HuH-7 (cell line): Measurements from ENCODE around the gene AURKAIP1.

ENCODE experiments used
- DNase-seq: peaks from one replicate; pipeline ENCODE4 v3.0.0; 2011; ENCODE audit warnings: low spot score

Gene AURKAIP1

DNA sequence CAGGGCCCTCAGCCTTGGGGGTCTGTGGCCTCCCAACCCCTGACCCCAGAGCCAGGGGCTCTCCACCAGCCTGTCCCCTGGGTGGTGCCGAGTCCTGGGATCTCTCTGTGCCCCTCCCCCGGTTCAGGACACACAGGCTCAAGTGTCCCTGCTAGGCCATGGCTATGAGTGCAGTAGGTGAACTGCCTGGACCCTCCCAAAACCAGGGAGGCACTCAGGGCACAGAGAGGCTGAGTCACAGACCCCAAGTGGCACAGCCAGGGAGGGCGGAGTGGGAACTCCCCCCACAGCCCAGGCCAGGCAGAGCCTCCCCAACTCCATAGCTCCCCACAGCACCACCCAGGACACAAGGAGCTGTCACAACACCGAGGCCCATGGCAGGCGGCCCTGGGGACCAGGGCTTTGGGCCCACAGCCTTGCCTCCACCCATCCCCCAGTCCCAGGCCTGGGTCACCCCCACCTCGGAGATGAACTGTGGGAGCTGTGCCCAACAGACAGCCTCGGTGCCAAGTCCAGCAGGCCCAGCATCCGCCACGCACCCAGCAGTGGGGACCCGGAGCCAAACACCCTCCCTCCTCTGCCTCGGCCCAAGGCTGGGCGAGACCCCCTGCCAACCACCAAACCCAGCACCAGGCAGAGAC is 29.0 kb downstream of the AURKAIP1 start:
- no peak for DNase-seq

DNA sequence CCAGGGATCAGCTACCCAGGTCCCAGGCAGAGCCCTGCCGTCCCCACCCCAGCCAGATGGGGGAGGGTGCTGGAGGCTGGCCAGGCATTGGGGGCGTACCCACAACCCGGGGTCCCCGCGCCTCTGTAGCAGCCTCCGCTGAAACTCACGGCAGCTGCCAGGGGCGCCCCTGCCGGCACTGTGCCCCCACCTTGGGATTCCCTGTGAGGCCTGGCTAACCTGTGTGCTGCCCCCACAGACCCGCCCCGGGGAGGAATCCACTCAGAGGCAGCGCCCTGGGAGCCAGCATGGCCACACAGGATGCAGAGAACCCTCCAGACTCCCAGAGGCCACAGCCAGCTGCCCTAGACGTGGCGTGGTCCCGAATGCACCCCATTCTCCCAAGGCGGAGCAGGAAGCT is 29.6 kb downstream of the AURKAIP1 start:
- no peak for DNase-seq

DNA sequence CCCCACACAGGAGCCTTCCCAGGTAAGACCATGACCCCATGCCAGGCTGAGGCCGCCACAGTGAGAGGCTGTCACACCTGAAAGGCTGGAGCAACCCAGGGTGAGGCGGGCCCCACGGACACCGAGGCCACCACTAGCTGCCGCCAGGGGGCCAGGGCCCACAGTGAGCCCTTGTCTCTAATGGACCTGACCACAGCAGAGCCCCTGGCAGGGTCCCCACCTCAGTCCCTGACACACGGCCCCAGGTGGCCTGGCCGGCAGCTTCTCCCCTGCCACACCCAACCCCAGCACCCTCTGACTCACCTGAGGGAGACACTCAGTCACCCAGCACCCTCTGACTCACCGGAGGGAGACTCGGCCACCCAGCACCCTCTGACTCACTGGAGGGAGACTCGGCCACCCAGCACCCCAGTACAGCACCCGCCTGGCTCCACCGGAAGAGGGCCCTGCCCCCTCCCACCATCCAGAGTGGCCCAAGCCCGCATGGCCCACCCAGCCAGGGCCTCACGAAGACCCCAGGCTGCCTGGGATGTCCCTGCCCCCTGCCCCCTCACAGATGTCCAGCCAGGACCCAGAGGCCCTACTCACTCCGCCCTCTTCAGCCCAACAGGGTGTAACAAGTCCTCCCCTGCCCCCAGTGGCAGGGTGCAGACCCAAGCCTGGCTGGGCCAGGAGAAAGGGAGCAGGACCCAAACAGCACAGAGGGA is 30.2 kb downstream of the AURKAIP1 start:
- DNase-seq, result peak; percentile 93

DNA sequence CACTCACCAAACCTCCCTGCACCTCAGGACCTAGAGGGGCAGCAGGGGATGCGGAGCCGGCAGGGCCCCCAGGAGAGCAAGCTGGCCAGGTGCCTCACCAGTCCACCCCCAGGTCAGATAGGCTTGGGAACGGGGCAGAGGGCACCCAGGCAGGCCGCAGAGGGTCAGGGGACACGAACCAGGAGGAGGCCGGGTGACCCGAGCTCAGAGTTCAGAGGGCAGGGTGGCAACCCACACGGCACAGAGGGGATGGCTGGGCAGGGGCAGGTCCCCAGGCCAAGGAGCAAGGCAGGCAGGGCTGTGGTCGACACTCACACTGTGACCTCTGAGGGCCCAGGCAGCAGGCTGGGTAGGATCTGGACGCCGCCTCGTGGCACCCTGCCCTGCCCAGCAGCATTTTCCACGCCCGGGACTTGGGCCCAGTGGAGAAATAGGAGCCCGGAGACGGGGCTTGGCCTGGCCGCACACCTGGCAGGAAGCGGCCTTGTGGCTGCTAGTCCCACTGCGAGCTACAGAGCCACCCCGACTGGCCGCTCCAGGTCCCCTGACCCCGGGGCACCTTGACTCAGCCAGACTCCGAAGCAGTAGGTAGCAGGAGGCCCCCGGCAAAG is 31.1 kb downstream of the AURKAIP1 start:
- DNase-seq, result no peak

DNA sequence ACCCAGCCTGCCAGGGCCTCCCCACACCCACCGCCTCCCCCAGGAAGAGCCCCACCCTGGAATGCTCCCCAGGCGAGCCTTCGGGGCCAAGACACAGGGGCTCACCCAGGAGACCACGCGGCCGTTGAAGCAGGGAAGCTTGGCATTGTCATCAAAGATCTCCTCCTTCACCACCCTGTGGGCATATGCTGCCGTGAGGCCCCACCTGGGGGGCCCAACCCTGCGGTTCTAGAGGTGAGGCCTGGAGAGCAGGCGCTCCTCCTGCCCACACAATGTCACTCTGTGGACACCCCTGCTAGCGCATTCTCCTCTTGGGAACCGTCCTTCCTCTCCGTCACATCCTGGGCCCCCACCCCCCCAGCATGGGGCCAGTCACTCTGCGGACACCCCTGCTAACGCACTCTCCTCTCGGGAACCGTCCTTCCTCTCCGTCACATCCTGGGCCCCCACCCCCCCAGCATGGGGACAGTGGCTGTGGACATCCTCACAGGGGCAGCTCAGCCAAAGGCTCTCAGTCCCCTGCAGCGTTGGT is 32.4 kb downstream of the AURKAIP1 start:
- no peak for DNase-seq

DNA sequence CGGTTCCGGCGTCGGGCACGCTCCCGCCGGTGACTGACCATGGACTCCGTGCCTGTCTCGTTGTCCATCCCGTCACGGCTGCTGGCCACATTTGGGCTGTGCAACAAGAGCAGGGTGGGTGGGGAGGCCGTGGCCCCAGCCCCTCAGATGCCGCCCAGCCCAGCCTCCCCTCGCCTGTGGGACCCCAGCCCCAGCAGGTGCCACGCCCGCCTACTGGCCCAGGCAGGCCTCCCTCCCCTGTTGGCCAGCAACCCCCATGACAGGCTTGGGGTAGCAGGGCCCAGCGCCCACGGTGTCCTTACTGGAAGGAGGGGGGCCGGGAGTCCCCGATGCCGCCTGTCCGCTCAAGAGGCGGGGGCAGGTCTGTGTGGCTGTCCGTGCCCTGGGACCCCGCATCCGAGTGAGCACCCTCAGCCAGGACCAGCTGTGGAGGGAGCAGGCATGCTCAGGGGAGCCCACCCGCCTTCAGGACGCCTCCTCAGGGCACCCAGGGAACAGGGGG is 32.9 kb downstream of the AURKAIP1 start:
- DNase-seq, result no peak

DNA sequence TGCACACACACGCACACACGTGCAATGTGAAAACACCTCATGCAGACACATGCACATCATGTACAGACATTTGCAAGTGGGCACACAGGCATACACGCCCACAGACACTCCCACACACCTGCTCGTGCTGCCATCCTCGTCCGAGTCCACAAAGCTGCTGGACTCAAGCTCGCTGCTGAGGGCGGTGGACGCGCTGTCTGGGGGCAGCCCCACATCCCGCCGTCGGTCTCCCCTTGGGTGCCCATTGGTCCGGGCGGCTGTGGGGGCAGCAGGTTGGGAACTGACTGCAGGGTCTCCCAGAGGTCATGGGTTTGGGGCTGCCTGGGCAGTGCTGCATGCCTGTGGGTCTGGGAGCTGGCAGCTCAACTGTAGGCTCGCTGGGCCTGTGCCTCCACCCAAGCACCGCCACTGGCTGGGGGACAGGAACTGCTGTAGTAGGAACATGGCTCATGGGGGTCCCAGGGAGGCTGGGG is 33.4 kb downstream of the AURKAIP1 start:
- no peak for DNase-seq

DNA sequence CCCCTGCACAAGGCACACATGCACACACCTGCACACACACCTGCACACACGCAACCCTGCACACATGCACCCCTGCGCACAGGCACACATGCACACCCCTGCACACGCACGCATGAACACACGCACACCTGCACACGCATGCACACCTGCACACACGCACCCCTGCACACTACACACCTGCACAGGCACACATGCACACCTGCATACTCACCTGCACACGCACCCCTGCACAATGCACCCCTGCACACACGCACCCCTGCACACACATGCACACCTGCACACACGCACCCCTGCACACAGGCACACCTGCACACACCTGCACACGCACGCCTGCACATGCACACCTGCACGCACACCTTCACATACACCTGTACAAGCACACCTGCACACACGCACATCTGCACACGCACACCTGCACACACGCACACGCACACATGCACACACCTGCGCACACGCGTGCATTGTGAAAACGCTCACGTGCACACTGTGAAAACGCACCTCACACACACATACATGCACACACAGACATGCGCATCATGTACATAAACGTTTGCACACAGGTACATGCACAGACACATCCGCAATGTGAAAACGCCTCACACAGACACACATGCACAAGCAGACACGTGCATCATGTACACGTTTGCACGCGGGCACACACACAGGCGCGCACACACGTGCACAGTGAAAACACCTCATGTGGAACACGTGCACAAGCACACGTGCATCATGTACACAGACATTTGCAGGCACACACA is 34.0 kb downstream of the AURKAIP1 start:
- DNase-seq, result no peak

DNA sequence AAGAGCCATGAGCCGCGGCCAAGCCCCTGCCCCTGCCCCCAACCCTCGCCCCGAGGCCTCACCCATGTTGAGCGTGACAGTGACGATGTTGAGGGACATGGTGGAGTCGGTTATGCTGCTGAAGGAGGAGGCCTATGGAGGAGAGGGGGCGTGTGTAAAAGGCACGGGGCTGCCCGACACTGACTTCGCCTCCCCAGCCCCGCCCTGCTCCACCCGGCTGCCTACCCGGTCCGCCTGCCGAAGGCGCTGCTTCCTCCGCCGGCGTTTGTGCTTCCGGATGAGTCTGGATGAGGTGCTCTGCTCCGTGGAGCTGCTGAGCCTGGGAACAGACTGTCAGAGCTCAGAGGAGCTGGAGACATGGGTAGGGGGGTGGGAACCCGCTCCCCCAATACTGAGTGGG is 34.8 kb downstream of the AURKAIP1 start:
- DNase-seq, result no peak

DNA sequence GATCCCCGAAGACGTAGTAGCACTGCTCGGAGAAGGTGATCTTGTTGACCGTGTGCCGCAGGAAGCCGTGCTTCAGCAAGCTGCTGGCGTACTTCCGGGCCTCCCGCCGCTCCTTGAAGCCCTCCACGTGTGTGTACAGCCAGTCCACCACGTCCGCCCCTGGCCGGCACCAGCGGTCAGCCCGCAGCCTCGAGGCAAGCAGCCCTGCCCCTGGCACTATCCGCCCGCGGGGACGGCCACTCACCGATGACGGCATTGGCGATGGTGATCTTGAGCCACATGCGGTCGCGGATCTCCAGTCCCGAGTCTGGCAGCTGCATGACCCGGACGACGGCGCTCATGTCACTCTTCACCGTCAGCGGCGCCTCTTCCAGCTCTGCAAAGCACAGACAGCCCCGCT is 36.7 kb downstream of the AURKAIP1 start:
- DNase-seq, result no peak

DNA sequence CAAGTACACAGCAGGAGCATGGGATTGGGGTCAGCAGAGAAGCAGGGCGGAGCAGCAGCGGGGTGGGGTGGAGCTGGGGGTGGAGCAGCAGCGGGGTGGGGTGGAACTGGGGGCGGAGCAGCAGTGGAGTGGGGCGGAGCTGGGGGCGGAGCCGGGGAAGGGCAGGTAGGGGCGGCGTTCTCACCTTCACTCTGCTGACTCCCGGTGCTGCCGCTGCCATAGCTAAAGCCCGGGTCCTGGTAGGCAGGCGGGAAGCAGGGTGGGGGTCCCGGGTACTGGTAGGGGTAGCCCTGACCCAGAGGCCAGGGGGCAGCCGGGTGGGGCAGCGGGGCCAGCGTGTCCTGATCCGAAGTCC is 37.2 kb downstream of the AURKAIP1 start:
- DNase-seq, result no peak

DNA sequence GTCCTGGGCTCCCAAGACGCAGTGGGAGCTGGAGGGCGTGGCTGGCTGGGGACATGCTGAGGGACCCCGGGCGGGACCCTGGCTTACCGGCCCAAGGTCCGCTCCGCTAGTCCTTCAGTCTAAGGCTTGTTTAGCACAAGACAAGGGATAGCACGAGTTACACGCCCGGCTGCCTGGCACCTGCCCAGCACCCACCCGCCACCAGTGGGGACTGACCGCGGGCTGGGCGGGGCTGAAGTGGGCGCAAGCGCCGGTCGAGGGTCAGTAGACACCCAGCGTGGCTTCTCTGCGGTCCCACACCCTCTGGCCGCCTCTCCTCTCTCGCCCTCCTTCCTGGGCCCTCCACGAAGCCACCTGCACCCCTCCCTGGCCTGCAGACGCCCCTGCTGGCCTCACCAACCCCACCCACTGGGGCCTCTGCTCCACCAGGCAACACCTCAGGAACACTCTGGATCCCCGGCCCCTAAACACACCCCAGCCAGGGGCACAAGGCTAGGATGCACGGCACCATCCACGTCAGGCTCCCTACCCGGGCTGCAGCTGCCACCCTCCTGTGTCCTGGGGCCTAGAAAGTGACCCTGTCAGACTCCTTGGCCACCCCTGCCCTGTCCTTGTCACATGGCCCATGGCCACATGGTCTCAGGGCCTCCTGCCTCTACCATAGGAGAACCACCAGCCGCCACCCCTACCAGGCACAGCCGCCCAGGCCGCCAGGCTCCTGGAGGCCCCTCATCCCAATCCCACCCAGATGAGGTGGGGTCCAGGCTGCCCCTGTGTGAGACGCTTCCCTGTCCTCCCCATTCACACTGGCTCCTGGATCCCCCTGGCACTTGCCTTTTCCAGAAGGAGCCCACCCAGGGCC is 37.8 kb downstream of the AURKAIP1 start:
- DNase-seq, result no peak

DNA sequence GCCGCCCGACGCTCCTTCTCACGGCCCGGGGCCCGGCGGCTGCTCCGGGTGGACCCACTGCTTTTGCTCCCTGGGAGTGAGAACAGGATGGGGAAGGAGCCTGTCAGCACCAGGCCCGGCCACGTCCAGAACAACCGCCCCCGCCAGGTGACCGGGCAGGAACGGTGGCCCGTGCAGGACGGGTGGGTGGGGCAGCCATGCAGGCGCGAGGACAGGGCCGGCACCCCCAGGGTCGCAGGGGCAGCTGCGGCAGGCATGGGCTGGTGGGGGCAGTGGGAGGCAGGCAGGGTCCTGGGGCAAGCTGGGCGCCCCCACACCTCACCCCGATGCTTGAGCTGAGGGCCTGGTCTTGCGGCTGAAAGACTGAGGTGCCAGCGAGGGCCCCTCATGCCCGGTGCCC is 38.6 kb downstream of the AURKAIP1 start:
- DNase-seq, result no peak

DNA sequence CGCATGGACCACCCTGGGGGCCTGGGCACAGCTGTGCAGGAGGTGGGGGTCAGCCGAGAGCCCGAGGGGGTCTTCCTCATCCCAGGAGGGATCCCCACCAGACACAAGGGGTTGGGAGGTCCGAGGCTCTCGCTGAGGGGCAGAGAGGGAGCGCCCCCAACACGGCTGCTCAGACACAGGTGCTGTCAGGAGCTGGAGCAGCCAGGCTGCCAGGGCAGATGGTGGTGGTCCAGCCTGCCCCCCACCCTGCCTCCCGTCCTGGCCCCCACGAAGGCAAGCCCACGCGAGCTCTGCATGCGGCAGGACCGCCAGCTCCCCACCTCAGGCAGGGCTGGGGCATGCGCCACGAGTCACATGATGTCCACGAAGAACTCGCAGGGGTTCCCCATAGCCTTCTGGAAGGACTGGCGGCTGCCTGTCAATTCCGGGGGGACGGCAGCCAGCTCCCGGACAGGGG is 39.2 kb downstream of the AURKAIP1 start:
- DNase-seq, result no peak

DNA sequence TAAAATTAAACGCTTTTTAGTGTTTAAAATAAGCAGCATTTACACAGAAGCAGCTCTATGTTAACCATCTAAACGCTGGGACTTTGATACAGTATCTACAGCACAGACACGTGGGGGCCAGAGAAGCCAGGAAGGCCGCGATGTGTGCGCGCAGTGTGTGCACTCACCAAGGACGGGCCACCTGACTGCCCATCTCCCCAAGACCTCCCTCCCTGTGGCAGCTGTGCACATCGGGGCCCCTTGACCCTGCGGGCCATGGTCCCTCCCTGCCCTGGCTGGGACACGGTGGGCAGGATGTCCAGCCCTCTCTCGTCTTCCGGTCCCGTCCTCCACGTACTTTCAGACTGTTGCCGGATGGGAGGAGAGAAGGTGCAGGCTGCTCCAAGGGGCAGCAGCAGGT is 39.7 kb downstream of the AURKAIP1 start:
- no peak for DNase-seq

DNA sequence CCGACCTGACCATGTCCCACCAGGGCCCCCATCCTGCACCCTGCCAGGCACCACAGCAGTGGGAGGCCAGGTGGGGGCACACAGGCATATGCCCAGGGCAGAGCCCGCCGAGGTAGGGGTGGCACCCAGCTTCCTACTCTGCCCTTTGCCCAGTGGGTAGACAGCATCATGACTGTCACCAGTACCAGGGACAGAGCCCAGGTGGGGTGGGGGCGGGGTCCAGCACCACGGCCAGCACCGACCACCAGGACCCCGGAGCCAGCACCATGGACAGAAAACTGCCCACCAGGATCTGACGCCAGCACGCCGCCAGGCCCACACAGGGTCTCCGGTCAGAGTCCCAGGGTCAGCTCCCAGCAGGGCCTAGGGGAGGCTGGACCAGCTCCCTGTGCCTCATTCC is 40.2 kb downstream of the AURKAIP1 start:
- no peak for DNase-seq

DNA sequence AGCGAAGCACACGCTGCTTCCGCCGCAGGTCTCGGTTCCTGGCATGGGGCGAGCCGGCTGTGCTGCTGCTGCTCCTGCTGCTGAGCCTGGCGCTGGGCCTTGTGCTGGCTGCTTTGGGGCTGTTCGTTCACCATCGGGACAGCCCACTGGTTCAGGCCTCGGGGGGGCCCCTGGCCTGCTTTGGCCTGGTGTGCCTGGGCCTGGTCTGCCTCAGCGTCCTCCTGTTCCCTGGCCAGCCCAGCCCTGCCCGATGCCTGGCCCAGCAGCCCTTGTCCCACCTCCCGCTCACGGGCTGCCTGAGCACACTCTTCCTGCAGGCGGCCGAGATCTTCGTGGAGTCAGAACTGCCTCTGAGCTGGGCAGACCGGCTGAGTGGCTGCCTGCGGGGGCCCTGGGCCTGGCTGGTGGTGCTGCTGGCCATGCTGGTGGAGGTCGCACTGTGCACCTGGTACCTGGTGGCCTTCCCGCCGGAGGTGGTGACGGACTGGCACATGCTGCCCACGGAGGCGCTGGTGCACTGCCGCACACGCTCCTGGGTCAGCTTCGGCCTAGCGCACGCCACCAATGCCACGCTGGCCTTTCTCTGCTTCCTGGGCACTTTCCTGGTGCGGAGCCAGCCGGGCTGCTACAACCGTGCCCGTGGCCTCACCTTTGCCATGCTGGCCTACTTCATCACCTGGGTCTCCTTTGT is 41.3 kb downstream of the AURKAIP1 start:
- no peak for DNase-seq

DNA sequence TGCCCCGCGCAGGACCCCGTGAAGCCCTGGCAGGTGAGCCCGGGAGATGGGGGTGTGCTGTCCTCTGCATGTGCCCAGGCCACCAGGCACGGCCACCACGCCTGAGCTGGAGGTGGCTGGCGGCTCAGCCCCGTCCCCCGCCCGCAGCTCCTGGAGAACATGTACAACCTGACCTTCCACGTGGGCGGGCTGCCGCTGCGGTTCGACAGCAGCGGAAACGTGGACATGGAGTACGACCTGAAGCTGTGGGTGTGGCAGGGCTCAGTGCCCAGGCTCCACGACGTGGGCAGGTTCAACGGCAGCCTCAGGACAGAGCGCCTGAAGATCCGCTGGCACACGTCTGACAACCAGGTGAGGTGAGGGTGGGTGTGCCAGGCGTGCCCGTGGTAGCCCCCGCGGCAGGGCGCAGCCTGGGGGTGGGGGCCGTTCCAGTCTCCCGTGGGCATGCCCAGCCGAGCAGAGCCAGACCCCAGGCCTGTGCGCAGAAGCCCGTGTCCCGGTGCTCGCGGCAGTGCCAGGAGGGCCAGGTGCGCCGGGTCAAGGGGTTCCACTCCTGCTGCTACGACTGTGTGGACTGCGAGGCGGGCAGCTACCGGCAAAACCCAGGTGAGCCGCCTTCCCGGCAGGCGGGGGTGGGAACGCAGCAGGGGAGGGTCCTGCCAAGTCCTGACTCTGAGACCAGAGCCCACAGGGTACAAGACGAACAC is 42.1 kb downstream of the AURKAIP1 start:
- DNase-seq, result no peak

DNA sequence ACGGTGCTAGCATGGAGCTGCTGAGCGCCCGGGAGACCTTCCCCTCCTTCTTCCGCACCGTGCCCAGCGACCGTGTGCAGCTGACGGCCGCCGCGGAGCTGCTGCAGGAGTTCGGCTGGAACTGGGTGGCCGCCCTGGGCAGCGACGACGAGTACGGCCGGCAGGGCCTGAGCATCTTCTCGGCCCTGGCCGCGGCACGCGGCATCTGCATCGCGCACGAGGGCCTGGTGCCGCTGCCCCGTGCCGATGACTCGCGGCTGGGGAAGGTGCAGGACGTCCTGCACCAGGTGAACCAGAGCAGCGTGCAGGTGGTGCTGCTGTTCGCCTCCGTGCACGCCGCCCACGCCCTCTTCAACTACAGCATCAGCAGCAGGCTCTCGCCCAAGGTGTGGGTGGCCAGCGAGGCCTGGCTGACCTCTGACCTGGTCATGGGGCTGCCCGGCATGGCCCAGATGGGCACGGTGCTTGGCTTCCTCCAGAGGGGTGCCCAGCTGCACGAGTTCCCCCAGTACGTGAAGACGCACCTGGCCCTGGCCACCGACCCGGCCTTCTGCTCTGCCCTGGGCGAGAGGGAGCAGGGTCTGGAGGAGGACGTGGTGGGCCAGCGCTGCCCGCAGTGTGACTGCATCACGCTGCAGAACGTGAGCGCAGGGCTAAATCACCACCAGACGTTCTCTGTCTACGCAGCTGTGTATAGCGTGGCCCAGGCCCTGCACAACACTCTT is 42.8 kb downstream of the AURKAIP1 start:
- no peak for DNase-seq
